ENCODE results near the gene PIGBOS1. TPM values are rescaled to one million over a fixed set of nuclear protein-coding genes. Genes with fewer than 3 reads are reported as not detected.
A peak's percentile ranks its signal among the peaks of the same experiment; 100 is the strongest.

Gene PIGBOS1
- total and polyA plus RNA-seq, 9 of the 15 experiments (the other 6 are each of a cell fraction or from before 2014, with no cell fraction given), result 25.2 to 76.2 (median 46.0) TPM

DNA sequence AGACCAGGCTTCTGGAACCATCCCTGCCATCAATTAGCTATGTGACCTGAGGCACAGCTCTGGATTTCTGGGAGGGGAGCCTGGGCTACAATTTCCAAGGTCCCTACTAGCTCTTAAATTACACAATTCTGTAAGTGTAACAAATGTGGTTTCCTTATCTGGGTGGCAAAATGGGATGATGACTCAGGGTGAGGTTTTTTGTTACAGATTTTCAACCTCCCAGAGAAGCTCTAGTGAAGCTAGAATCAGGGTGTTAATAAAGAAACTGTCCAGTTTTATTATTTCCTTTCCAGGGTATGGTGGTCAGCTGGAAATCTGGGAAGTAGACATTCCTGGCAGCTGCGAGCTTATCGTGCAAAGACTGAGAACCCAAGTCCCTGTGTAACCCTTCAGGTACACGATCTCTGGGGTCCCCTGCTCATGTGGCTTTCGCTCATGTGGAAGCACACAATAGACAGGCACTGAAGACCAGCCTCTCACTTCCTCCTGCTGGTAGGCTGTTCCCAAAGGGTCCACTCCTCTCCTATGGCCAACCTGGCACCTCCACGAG is 36.6 kb downstream of the PIGBOS1 start (continued):
- TF ChIP-seq, protein P1, sequence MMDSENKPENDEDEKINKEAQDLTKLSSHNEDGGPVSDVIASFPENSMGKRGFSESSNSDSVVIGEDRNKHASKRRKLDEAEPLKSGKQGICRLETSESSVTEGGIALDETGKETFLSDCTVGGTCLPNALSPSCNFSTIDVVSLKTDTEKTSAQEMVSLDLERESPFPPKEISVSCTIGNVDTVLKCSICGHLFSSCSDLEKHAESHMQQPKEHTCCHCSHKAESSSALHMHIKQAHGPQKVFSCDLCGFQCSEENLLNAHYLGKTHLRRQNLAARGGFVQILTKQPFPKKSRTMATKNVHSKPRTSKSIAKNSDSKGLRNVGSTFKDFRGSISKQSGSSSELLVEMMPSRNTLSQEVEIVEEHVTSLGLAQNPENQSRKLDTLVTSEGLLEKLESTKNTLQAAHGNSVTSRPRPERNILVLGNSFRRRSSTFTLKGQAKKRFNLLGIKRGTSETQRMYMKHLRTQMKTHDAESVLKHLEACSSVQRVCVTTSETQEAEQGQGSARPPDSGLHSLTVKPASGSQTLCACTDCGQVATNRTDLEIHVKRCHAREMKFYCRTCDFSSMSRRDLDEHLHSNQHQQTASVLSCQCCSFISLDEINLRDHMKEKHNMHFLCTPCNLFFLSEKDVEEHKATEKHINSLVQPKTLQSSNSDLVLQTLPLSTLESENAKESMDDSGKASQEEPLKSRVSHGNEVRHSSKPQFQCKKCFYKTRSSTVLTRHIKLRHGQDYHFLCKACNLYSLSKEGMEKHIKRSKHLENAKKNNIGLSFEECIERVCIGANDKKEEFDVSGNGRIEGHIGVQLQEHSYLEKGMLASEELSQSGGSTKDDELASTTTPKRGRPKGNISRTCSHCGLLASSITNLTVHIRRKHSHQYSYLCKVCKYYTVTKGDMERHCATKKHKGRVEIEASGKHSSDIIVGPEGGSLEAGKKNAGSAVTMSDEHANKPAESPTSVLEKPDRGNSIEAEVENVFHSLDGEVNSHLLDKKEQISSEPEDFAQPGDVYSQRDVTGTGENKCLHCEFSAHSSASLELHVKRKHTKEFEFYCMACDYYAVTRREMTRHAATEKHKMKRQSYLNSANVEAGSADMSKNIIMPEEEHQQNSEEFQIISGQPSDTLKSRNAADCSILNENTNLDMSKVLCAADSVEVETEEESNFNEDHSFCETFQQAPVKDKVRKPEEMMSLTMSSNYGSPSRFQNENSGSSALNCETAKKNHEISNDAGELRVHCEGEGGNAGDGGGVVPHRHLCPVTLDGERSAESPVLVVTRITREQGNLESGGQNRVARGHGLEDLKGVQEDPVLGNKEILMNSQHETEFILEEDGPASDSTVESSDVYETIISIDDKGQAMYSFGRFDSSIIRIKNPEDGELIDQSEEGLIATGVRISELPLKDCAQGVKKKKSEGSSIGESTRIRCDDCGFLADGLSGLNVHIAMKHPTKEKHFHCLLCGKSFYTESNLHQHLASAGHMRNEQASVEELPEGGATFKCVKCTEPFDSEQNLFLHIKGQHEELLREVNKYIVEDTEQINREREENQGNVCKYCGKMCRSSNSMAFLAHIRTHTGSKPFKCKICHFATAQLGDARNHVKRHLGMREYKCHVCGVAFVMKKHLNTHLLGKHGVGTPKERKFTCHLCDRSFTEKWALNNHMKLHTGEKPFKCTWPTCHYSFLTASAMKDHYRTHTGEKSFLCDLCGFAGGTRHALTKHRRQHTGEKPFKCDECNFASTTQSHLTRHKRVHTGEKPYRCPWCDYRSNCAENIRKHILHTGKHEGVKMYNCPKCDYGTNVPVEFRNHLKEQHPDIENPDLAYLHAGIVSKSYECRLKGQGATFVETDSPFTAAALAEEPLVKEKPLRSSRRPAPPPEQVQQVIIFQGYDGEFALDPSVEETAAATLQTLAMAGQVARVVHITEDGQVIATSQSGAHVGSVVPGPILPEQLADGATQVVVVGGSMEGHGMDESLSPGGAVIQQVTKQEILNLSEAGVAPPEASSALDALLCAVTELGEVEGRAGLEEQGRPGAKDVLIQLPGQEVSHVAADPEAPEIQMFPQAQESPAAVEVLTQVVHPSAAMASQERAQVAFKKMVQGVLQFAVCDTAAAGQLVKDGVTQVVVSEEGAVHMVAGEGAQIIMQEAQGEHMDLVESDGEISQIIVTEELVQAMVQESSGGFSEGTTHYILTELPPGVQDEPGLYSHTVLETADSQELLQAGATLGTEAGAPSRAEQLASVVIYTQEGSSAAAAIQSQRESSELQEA (IDR thresholded peaks at IDR 0.05; ENCODE audit: low read depth), result no peak
- TF ChIP-seq, protein P2, sequence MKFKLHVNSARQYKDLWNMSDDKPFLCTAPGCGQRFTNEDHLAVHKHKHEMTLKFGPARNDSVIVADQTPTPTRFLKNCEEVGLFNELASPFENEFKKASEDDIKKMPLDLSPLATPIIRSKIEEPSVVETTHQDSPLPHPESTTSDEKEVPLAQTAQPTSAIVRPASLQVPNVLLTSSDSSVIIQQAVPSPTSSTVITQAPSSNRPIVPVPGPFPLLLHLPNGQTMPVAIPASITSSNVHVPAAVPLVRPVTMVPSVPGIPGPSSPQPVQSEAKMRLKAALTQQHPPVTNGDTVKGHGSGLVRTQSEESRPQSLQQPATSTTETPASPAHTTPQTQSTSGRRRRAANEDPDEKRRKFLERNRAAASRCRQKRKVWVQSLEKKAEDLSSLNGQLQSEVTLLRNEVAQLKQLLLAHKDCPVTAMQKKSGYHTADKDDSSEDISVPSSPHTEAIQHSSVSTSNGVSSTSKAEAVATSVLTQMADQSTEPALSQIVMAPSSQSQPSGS (CRISPR knock-in tag; IDR thresholded peaks at IDR 0.05), result no peak
- TF ChIP-seq ARID2 (IDR thresholded peaks at IDR 0.05), result no peak
- no peak for TF ChIP-seq ZKSCAN8 (CRISPR knock-in tag; IDR thresholded peaks at IDR 0.05)
- TF ChIP-seq, protein P3, sequence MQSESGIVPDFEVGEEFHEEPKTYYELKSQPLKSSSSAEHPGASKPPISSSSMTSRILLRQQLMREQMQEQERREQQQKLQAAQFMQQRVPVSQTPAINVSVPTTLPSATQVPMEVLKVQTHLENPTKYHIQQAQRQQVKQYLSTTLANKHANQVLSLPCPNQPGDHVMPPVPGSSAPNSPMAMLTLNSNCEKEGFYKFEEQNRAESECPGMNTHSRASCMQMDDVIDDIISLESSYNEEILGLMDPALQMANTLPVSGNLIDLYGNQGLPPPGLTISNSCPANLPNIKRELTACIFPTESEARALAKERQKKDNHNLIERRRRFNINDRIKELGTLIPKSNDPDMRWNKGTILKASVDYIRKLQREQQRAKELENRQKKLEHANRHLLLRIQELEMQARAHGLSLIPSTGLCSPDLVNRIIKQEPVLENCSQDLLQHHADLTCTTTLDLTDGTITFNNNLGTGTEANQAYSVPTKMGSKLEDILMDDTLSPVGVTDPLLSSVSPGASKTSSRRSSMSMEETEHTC (IDR thresholded peaks at IDR 0.05), result no peak
- TF ChIP-seq STAT5A (IDR thresholded peaks at IDR 0.05; ENCODE audit: borderline replicate concordance, low read length), result peak; percentile 52; the same call in 1 of the 2 replicates
- TF ChIP-seq, protein P4, sequence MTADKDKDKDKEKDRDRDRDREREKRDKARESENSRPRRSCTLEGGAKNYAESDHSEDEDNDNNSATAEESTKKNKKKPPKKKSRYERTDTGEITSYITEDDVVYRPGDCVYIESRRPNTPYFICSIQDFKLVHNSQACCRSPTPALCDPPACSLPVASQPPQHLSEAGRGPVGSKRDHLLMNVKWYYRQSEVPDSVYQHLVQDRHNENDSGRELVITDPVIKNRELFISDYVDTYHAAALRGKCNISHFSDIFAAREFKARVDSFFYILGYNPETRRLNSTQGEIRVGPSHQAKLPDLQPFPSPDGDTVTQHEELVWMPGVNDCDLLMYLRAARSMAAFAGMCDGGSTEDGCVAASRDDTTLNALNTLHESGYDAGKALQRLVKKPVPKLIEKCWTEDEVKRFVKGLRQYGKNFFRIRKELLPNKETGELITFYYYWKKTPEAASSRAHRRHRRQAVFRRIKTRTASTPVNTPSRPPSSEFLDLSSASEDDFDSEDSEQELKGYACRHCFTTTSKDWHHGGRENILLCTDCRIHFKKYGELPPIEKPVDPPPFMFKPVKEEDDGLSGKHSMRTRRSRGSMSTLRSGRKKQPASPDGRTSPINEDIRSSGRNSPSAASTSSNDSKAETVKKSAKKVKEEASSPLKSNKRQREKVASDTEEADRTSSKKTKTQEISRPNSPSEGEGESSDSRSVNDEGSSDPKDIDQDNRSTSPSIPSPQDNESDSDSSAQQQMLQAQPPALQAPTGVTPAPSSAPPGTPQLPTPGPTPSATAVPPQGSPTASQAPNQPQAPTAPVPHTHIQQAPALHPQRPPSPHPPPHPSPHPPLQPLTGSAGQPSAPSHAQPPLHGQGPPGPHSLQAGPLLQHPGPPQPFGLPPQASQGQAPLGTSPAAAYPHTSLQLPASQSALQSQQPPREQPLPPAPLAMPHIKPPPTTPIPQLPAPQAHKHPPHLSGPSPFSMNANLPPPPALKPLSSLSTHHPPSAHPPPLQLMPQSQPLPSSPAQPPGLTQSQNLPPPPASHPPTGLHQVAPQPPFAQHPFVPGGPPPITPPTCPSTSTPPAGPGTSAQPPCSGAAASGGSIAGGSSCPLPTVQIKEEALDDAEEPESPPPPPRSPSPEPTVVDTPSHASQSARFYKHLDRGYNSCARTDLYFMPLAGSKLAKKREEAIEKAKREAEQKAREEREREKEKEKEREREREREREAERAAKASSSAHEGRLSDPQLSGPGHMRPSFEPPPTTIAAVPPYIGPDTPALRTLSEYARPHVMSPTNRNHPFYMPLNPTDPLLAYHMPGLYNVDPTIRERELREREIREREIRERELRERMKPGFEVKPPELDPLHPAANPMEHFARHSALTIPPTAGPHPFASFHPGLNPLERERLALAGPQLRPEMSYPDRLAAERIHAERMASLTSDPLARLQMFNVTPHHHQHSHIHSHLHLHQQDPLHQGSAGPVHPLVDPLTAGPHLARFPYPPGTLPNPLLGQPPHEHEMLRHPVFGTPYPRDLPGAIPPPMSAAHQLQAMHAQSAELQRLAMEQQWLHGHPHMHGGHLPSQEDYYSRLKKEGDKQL (CRISPR knock-in tag; IDR thresholded peaks at IDR 0.05; ENCODE audit: borderline replicate concordance), result no peak
- TF ChIP-seq, protein P5, sequence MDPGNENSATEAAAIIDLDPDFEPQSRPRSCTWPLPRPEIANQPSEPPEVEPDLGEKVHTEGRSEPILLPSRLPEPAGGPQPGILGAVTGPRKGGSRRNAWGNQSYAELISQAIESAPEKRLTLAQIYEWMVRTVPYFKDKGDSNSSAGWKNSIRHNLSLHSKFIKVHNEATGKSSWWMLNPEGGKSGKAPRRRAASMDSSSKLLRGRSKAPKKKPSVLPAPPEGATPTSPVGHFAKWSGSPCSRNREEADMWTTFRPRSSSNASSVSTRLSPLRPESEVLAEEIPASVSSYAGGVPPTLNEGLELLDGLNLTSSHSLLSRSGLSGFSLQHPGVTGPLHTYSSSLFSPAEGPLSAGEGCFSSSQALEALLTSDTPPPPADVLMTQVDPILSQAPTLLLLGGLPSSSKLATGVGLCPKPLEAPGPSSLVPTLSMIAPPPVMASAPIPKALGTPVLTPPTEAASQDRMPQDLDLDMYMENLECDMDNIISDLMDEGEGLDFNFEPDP (CRISPR knock-in tag; IDR thresholded peaks at IDR 0.05), result no peak
- no peak for TF ChIP-seq SLC30A9 (CRISPR knock-in tag; IDR thresholded peaks at IDR 0.05)
